IMR-90 (cell line): ENCODE results near the gene ZNF764. TPM values are rescaled to one million over a fixed set of nuclear protein-coding genes. Genes with fewer than 3 reads are reported as not detected.

ENCODE experiments used
- ATAC-seq: fragments of 200-7000 bp; cut with Tn5 transposase; 2 replicates; pipeline ENCODE4 v1.9.1; 2020; ENCODE audit warnings: low read depth, mild to moderate bottlenecking, moderate library complexity
- BruUV-seq: library from RNA; stranded (reverse); fragments of 400-500 nt; replicated peaks from 2 replicates; lab custom pipeline; 2021; lab: Mats Ljungman, UMichigan
- CTCF ChIA-PET: fragments of 300-600 bp; formaldehyde crosslinking; extraction: SDS; loops from one replicate; lab custom pipeline; 2021; ENCODE audit warnings: antibody characterized with exemption; lab: Yijun Ruan, JAX
- POLR2A ChIA-PET: fragments of 300-600 bp; sonication (Branson Sonifier 250); formaldehyde crosslinking; loops from one replicate; lab custom pipeline; 2022; ENCODE audit warnings: antibody characterized with exemption; ENCODE audit not compliant: unreplicated experiment; lab: Charles Lee
- DNase-seq: peaks from one replicate; pipeline ENCODE4 v3.0.0; 2013
- H2AFZ ChIP-seq: replicated peaks from 2 replicates; pipeline ENCODE3; 2013; ENCODE audit warnings: low read length, mild to moderate bottlenecking; ENCODE audit not compliant: poor library complexity
- H2AK5ac ChIP-seq: 2 replicates; pipeline ENCODE4 v1.6.1; 2013; ENCODE audit warnings: low read depth, low read length, inconsistent platforms
- H2AK9ac ChIP-seq: replicated peaks from 2 replicates; pipeline ENCODE3; 2013; ENCODE audit warnings: mild to moderate bottlenecking, low read depth, low read length, moderate library complexity; ENCODE audit not compliant: poor library complexity
- H2BK120ac ChIP-seq: 2 replicates; pipeline ENCODE4 v1.6.1; 2013; ENCODE audit warnings: low read depth, low read length, inconsistent platforms
- H2BK15ac ChIP-seq: 3 replicates; pipeline ENCODE4 v1.6.1; 2013; ENCODE audit warnings: low read depth, low read length, inconsistent platforms
- H2BK20ac ChIP-seq: 2 replicates; pipeline ENCODE4 v1.6.1; 2013; ENCODE audit warnings: low read depth, mild to moderate bottlenecking, inconsistent platforms, low read length, moderate library complexity
- H2BK5ac ChIP-seq: 2 replicates; pipeline ENCODE4 v1.6.1; 2013; ENCODE audit warnings: mild to moderate bottlenecking, low read depth, low read length, inconsistent platforms; ENCODE audit not compliant: poor library complexity, severe bottlenecking
- H3K14ac ChIP-seq: replicated peaks from 2 replicates; pipeline ENCODE4 v1.6.1; 2013; ENCODE audit warnings: low read depth, low read length, inconsistent platforms
- H3K18ac ChIP-seq: 2 replicates; pipeline ENCODE4 v1.6.1; 2013; ENCODE audit warnings: low read depth, low read length, control low read depth
- H3K23ac ChIP-seq: 2 replicates; pipeline ENCODE4 v1.6.1; 2013; ENCODE audit warnings: low read depth, low read length, inconsistent platforms
- H3K27ac ChIP-seq: 2 replicates; pipeline ENCODE4 v1.5.1; 2013; ENCODE audit warnings: mild to moderate bottlenecking, control low read depth, low read length; ENCODE audit not compliant: insufficient read depth
- H3K27me3 ChIP-seq: 2 replicates; pipeline ENCODE4 v1.6.1; 2013; ENCODE audit warnings: low read length; ENCODE audit not compliant: control insufficient read depth, insufficient read depth
- H3K36me3 ChIP-seq: 2 replicates; pipeline ENCODE4 v1.6.1; 2013; ENCODE audit warnings: low read length, mixed read lengths; ENCODE audit not compliant: control insufficient read depth, insufficient read depth
- H3K4ac ChIP-seq: 2 replicates; pipeline ENCODE4 v1.6.1; 2013; ENCODE audit warnings: low read depth, low read length, inconsistent platforms
- H3K4me1 ChIP-seq: 2 replicates; pipeline ENCODE4 v1.6.1; 2013; ENCODE audit warnings: low read length, mixed read lengths; ENCODE audit not compliant: control insufficient read depth, insufficient read depth
- H3K4me2 ChIP-seq: 2 replicates; pipeline ENCODE4 v1.6.1; 2013; ENCODE audit warnings: low read depth, mild to moderate bottlenecking, control low read depth, low read length, moderate library complexity
- H3K4me3 ChIP-seq: 2 replicates; pipeline ENCODE4 v1.5.1; 2013; ENCODE audit warnings: low read depth, mild to moderate bottlenecking, control low read depth, low read length, moderate library complexity; ENCODE audit not compliant: insufficient read depth
- H3K56ac ChIP-seq: 2 replicates; pipeline ENCODE4 v1.6.1; 2013; ENCODE audit warnings: low read length, inconsistent platforms; ENCODE audit not compliant: insufficient read depth; ENCODE audit errors: extremely low read depth
- H3K79me1 ChIP-seq, 2 experiments: 2 replicates each; pipeline ENCODE4 v1.6.1; 2013; ENCODE audit warnings: low read length in 2 of 2, inconsistent platforms in 1 of 2, low read depth in 1 of 2
- H3K9ac ChIP-seq: 2 replicates; pipeline ENCODE4 v1.6.1; 2013; ENCODE audit warnings: low read depth, low read length, control low read depth
- H3K9me1 ChIP-seq: 2 replicates; pipeline ENCODE4 v1.6.1; 2013; ENCODE audit warnings: low read length, inconsistent platforms; ENCODE audit not compliant: insufficient read depth
- H3K9me3 ChIP-seq: 2 replicates; pipeline ENCODE4 v1.6.1; 2013; ENCODE audit warnings: low read length; ENCODE audit not compliant: control insufficient read depth, insufficient read depth
- H4K20me1 ChIP-seq: 2 replicates; pipeline ENCODE4 v1.6.1; 2013; ENCODE audit warnings: low read length, inconsistent platforms; ENCODE audit not compliant: insufficient read depth
- H4K5ac ChIP-seq: 2 replicates; pipeline ENCODE4 v1.6.1; 2013; ENCODE audit warnings: mild to moderate bottlenecking, low read depth, low read length, control low read depth
- H4K8ac ChIP-seq, 2 experiments: 2 replicates each; pipeline ENCODE4 v1.6.1; 2013; ENCODE audit warnings: low read depth in 2 of 2, low read length in 2 of 2, control low read depth in 1 of 2, inconsistent platforms in 1 of 2
- H4K91ac ChIP-seq: 2 replicates; pipeline ENCODE4 v1.6.1; 2013; ENCODE audit warnings: low read depth, low read length, inconsistent platforms; ENCODE audit not compliant: insufficient read depth
- CEBPB ChIP-seq: IDR thresholded peaks from 2 replicates; pipeline ENCODE4 v1.6.1; 2012; ENCODE audit warnings: low read depth, low read length, improper control_type of control experiment
- CHD1 ChIP-seq: IDR thresholded peaks from 2 replicates; pipeline ENCODE4 v1.6.1; 2012; ENCODE audit warnings: low read depth, low read length, improper control_type of control experiment
- MAFK ChIP-seq: IDR thresholded peaks from 2 replicates; pipeline ENCODE4 v1.6.1; 2012; ENCODE audit warnings: low read depth, low read length, improper control_type of control experiment
- MAZ ChIP-seq: IDR thresholded peaks from 2 replicates; pipeline ENCODE4 v1.6.1; 2012; ENCODE audit warnings: low read depth, mild to moderate bottlenecking, low read length, improper control_type of control experiment, moderate library complexity, borderline replicate concordance
- NFE2L2 ChIP-seq: fragments of 150-350 bp; IDR thresholded peaks from 2 replicates; pipeline ENCODE4 v1.6.1; 2016; ENCODE audit warnings: low read depth, mild to moderate bottlenecking, low read length
- POLR2A ChIP-seq: IDR thresholded peaks from 2 replicates; pipeline ENCODE4 v1.6.1; 2012; ENCODE audit warnings: mild to moderate bottlenecking, low read depth, low read length
- RAD21 ChIP-seq: IDR thresholded peaks from 2 replicates; pipeline ENCODE4 v1.6.1; 2012; ENCODE audit warnings: low read length, improper control_type of control experiment
- RCOR1 ChIP-seq: IDR thresholded peaks from 2 replicates; pipeline ENCODE4 v1.6.1; 2012; ENCODE audit warnings: mild to moderate bottlenecking, low read length, improper control_type of control experiment; ENCODE audit not compliant: insufficient replicate concordance
- RFX5 ChIP-seq: IDR thresholded peaks from 2 replicates; pipeline ENCODE4 v1.8.0; 2012; ENCODE audit warnings: low read depth, mild to moderate bottlenecking, low read length, moderate library complexity
- WGBS, 2 experiments: methylation state at CpG; one replicate each; pipeline versions ENCODE4 v1.1.5 to v1.1.7; 2013; ENCODE audit warnings: missing lambda C conversion rate in 2 of 2; ENCODE audit not compliant: insufficient read length in 1 of 2; ENCODE audit errors: extremely low coverage in 2 of 2; 5-methylcytosine and 5-hydroxymethylcytosine counted together
- dilution Hi-C: fragments of 300-500 bp; cut with HindIII; formaldehyde crosslinking; loops from one replicate; pipeline ENCODE4 v1.14.3; 2018; ENCODE audit warnings: low sequenced_read_pairs; ENCODE audit not compliant: unreplicated experiment
- in situ Hi-C: fragments of 300-500 bp; cut with MboI; formaldehyde crosslinking; loops from 3 replicates; pipeline ENCODE4 v1.14.3; 2019; ENCODE audit warnings: low sequenced_read_pairs, inconsistent platforms, mixed read lengths
- intact Hi-C: fragments of 100-400 bp; cut with micrococcal nuclease; formaldehyde crosslinking; loops from 2 replicates; pipeline ENCODE4 v1.10.0; 2022
- polyA plus RNA-seq, 3 experiments: library from polyadenylated mRNA; depleted of rRNA; stranded (reverse); fragments of >200 nt; gene quantifications; 2 replicates each; pipeline ENCODE4 v1.2.3, GENCODE V29; 2012; ENCODE audit warnings: low replicate concordance in 1 of 3
- total RNA-seq: library from RNA; depleted of rRNA; stranded (reverse); fragments of >200 nt; gene quantifications from 2 replicates; pipeline ENCODE4 v1.2.3, GENCODE V29; 2012

The ZNF764 gene
- total and polyA plus RNA-seq, 2 of the 4 experiments (the other 2 are of a cell fraction) = 2.2 to 4.6 TPM

DNA sequence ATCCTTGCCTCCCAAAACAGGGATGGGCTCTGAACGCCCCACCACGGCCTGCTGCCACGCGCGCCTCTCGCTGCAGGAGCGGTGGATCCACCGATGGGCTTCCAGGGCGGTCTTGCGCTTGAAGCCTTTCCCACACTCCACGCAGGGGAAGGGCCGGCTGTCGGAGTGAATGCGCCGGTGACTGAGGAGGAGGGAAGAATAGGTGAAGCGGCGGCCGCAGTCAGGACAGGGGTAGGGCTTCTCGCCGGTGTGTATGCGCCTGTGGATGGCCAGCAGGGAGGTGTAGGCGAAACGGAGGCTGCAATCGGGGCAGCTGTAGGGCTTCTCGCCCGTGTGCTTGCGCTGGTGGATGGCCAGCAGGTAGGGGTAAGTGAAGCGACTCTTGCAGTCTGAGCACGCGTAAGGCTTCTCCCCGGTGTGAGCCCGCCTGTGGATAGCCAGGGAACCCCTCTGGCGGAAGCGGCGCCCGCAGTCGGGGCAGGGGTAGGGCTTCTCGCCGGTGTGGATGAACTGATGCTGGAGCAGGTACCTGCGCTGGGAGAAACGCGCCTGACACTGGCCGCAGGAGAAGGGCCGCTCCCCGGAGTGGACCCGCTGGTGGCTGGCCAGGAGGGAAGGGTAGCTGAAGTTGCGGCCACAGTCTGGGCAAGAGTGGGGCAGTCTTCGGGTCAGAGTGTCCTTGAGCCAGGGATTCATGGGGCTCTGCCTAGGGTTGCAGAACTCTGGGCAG lies 24.6 kb upstream of the ZNF764 start:
- Histone ChIP-seq H4K91ac (no peak overlapping the region), H3K27ac (no peak overlapping the region), H2BK5ac (no peak overlapping the region), H3K18ac (no peak overlapping the region), H2AK5ac (no peak overlapping the region), H3K79me1 (peaks cover 18 to 59% of the 10 kb centered on the region in 2 experiments), H3K9me3 (no peaks in the 10 kb centered on the region), H2AFZ (no peak overlapping the region), H3K14ac (no peak overlapping the region), H2BK120ac (no peak overlapping the region), H2BK15ac (no peak overlapping the region), H3K36me3 (peaks cover 28% of the 10 kb centered on the region), H4K8ac (no peak overlapping the region), H2BK20ac (no peak overlapping the region), H3K4ac (no peak overlapping the region), H2AK9ac (no peak overlapping the region), H3K4me1 (peaks cover 3% of the 10 kb centered on the region; the same call in 1 of the 2 replicates), H3K9ac (no peak overlapping the region), H3K23ac (no peak overlapping the region), H4K5ac (no peak overlapping the region), H3K9me1 (no peaks in the 10 kb centered on the region), H3K56ac (no peak overlapping the region), H3K4me2 (no peak overlapping the region), H4K20me1 (no peaks in the 10 kb centered on the region), H3K27me3 (no peaks in the 10 kb centered on the region), H3K4me3 (no peak overlapping the region)
- ChIA-PET POLR2A (no interaction called here), CTCF (no interaction called here)
- ATAC-seq (no peak), DNase-seq (no peak)
- dilution Hi-C loops (no loop called here), in situ Hi-C loops (no loop called here), intact Hi-C loops (no loop called here)
- 99% methylated on average over 16 of the region's 48 CpGs; no CpG with 5 or more reads in 1 of the 2 experiments for WGBS, 2 experiments
- no TSS peak for BruUV-seq
- TF ChIP-seq CEBPB (no peak), RFX5 (no peak), POLR2A (no peak), RAD21 (no peak), RCOR1 (no peak), NFE2L2 (no peak), CHD1 (no peak), MAFK (no peak), MAZ (no peak)
